ENCODE measurements around the gene SHD. TPM values are rescaled to one million over a fixed set of nuclear protein-coding genes. Genes with fewer than 3 reads are reported as not detected.
A peak's percentile ranks its signal among the peaks of the same experiment; 100 is the strongest.
"Not testable (repeated sequence)": the region's sequence is repeated elsewhere in the genome, so short reads cannot be mapped to it uniquely, and the experiment has no call there.

Gene SHD
- not detected in 2 replicates for total RNA-seq (2014; rRNA removed; shearing (Covaris generic))
- total RNA-seq (2022) = not detected in 2 replicates
- percentile 8 among the genes with signal in this experiment for Bru-seq, nascent RNA
- BruChase-seq, experiment 1, labeled RNA remaining after a 6-hour chase = percentile 12 among the genes with signal in this experiment
- not detected for BruChase-seq, experiment 2, labeled RNA remaining after a 2-hour chase
- long read RNA-seq = 0 reads

DNA sequence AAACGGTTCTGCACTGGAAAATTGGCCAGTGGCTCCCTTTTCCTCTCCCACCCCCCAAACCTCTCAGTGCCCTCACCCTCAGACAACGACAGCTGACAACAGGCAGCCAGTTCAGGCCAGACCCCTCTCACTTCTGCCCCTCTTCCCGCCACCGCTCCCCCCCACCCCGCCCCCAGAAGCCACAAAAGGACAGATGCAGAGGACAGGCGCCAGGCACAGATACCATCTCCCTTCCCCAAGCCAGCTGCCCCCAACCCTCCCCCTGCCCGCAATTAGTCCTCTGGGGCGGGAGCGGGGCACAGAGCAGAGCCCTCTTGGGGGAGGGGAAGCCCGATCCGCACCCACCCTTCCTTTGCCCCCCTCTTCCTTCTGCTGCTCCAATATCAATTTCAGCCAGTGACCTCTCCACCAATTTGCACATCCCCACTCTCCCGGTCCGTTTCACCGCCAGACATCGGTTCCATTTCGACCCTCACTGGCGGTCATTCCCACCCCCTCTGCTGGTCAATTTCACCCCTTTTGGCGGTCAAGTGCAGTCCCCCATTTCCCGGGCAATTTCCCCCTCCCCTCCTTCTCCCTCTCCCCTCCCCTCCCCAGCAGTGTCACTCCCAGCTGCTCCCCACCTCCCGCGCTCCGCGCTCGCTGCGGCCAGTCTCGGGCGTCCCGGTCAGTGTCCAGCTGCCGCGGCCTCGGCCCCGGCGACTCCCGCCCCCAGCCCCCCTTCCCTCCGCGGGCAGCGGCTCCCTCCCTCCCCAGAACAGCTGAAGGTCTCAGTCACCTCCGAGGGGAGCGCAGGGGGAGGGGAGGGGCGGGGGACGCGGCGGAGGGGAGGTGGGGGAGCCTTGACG lies at the start of gene SHD:
SHD (plus strand) TSS at position 848 of the 848 bp plus-strand sequence. CDS start 798 bp downstream, outside the sequence.
- H3K9me3 ChIP-seq (ENCODE audit: low read length) = no peaks in the 10 kb centered on the region
- no peak for DNase-seq (ENCODE audit: low spot score)
- POLR2A ChIA-PET = no interaction called here
- BruUV-seq (replicated peaks) = no TSS peak
- no peaks in the 10 kb centered on the region for H3K36me3 ChIP-seq (ENCODE audit: insufficient read depth, low read length)
- H3K79me2 ChIP-seq (ENCODE audit: insufficient read depth, low read depth, low read length) = no peaks in the 10 kb centered on the region
- no peaks in the 10 kb centered on the region for H3K9me2 ChIP-seq (ENCODE audit: insufficient read depth, low read length)
- no peak within 1 kb of the TSS for H3K4me3 ChIP-seq (ENCODE audit: low read depth, low read length, poor library complexity, severe bottlenecking)
- H3K27ac ChIP-seq (ENCODE audit: low read depth, low read length, poor library complexity, severe bottlenecking) = no peak within 1 kb of the TSS
- CTCF ChIA-PET (ENCODE audit: unreplicated experiment) = no interaction called here
- no peak within 1 kb of the TSS for H3K4me2 ChIP-seq (ENCODE audit: low read length)
- no peak within 1 kb of the TSS for H2AFZ ChIP-seq (ENCODE audit: low read length)
- intact Hi-C loops (cut with micrococcal nuclease; ENCODE audit: unreplicated experiment) = no loop called here
- no peaks in the 10 kb centered on the region for H4K20me1 ChIP-seq (ENCODE audit: insufficient read depth, low read length)
- TF ChIP-seq CTCF (conservative IDR thresholded peaks at IDR 0.05; ENCODE audit: low read length) (no peak), EZH2phosphoT487 (IDR thresholded peaks at IDR 0.05; ENCODE audit: borderline replicate concordance, low read depth, low read length) (no peak)
- no peaks in the 10 kb centered on the region for H3K4me1 ChIP-seq (ENCODE audit: insufficient read depth, low read length, poor library complexity, severe bottlenecking)

- CTCF ChIA-PET (ENCODE audit: unreplicated experiment); H3K27ac ChIP-seq (ENCODE audit: low read depth, low read length, poor library complexity, severe bottlenecking); intact Hi-C loops (cut with micrococcal nuclease; ENCODE audit: unreplicated experiment); H3K9me3 ChIP-seq (ENCODE audit: low read length); DNase-seq (ENCODE audit: low spot score); H4K20me1 ChIP-seq (ENCODE audit: insufficient read depth, low read length); H3K9me2 ChIP-seq (ENCODE audit: insufficient read depth, low read length); H3K4me3 ChIP-seq (ENCODE audit: low read depth, low read length, poor library complexity, severe bottlenecking); BruUV-seq (replicated peaks); H3K36me3 ChIP-seq (ENCODE audit: insufficient read depth, low read length); H2AFZ ChIP-seq (ENCODE audit: low read length); H3K4me1 ChIP-seq (ENCODE audit: insufficient read depth, low read length, poor library complexity, severe bottlenecking); H3K79me2 ChIP-seq (ENCODE audit: insufficient read depth, low read depth, low read length); H3K4me2 ChIP-seq (ENCODE audit: low read length): not testable (repeated sequence)
- POLR2A ChIA-PET = interaction anchor here (0.6 kb wide), 1 partner anchor 174 kb away, joined by 3 read pairs; no protein-coding TSS in a partner anchor
Measured at GRCh38 chr19:4230237-4230636, 48.8 kb upstream of the SHD start.

DNA sequence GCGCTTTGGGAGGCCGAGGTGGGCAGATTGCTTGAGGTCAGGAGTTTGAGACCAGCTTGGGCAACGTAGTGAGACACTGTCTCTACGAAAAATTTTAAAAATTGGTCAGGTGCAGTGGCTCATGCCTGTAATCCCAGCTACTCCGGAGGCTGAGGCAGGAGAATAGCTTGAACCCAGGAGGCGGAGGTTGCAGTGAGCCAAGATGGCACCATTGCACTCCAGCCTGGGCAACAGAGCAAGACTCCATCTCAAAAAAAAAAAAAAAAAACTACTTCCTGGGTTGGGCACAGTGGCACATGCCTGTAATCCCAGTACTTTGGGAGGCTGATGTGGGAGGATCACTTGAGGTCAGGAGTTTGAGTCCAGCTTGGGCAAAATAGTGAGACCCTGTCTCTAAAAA lies 47.5 kb upstream of the SHD start:
- H3K9me3 ChIP-seq (ENCODE audit: low read length); H3K4me2 ChIP-seq (ENCODE audit: low read length); intact Hi-C loops (cut with micrococcal nuclease; ENCODE audit: unreplicated experiment); H3K4me3 ChIP-seq (ENCODE audit: low read depth, low read length, poor library complexity, severe bottlenecking); H2AFZ ChIP-seq (ENCODE audit: low read length); H3K36me3 ChIP-seq (ENCODE audit: insufficient read depth, low read length); H3K79me2 ChIP-seq (ENCODE audit: insufficient read depth, low read depth, low read length); DNase-seq (ENCODE audit: low spot score); H3K4me1 ChIP-seq (ENCODE audit: insufficient read depth, low read length, poor library complexity, severe bottlenecking); H4K20me1 ChIP-seq (ENCODE audit: insufficient read depth, low read length); H3K27ac ChIP-seq (ENCODE audit: low read depth, low read length, poor library complexity, severe bottlenecking); H3K9me2 ChIP-seq (ENCODE audit: insufficient read depth, low read length); BruUV-seq (replicated peaks): not testable (repeated sequence)
- POLR2A ChIA-PET = interaction anchor here (0.7 kb wide), 1 partner anchor 1392 kb away, joined by 3 read pairs; no protein-coding TSS in a partner anchor
- CTCF ChIA-PET (ENCODE audit: unreplicated experiment) = interaction anchor here (0.5 kb wide), 1 partner anchor 118 kb away, joined by 6 read pairs; no protein-coding TSS in a partner anchor

GRCh38 chr19:4232139-4232538 lies 46.9 kb upstream of the SHD start:
- H3K9me2 ChIP-seq (ENCODE audit: insufficient read depth, low read length); H2AFZ ChIP-seq (ENCODE audit: low read length); DNase-seq (ENCODE audit: low spot score); H3K4me1 ChIP-seq (ENCODE audit: insufficient read depth, low read length, poor library complexity, severe bottlenecking); H3K4me3 ChIP-seq (ENCODE audit: low read depth, low read length, poor library complexity, severe bottlenecking); H3K36me3 ChIP-seq (ENCODE audit: insufficient read depth, low read length); CTCF ChIA-PET (ENCODE audit: unreplicated experiment); H3K4me2 ChIP-seq (ENCODE audit: low read length); H3K27ac ChIP-seq (ENCODE audit: low read depth, low read length, poor library complexity, severe bottlenecking); BruUV-seq (replicated peaks); intact Hi-C loops (cut with micrococcal nuclease; ENCODE audit: unreplicated experiment); H3K79me2 ChIP-seq (ENCODE audit: insufficient read depth, low read depth, low read length); H3K9me3 ChIP-seq (ENCODE audit: low read length); H4K20me1 ChIP-seq (ENCODE audit: insufficient read depth, low read length): not testable (repeated sequence)
- POLR2A ChIA-PET = interaction anchor here (0.7 kb wide), 1 partner anchor 1391 kb away, joined by 3 read pairs; no protein-coding TSS in a partner anchor
